ENCODE data around the gene KLHL41. TPM values are rescaled to one million over a fixed set of nuclear protein-coding genes. Genes with fewer than 3 reads are reported as not detected.

The KLHL41 gene
- polyA plus RNA-seq, 1 experiment = 0.15 TPM

- TF ChIP-seq, protein P1, sequence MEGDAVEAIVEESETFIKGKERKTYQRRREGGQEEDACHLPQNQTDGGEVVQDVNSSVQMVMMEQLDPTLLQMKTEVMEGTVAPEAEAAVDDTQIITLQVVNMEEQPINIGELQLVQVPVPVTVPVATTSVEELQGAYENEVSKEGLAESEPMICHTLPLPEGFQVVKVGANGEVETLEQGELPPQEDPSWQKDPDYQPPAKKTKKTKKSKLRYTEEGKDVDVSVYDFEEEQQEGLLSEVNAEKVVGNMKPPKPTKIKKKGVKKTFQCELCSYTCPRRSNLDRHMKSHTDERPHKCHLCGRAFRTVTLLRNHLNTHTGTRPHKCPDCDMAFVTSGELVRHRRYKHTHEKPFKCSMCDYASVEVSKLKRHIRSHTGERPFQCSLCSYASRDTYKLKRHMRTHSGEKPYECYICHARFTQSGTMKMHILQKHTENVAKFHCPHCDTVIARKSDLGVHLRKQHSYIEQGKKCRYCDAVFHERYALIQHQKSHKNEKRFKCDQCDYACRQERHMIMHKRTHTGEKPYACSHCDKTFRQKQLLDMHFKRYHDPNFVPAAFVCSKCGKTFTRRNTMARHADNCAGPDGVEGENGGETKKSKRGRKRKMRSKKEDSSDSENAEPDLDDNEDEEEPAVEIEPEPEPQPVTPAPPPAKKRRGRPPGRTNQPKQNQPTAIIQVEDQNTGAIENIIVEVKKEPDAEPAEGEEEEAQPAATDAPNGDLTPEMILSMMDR (IDR thresholded peaks at IDR 0.05; ENCODE audit: insufficient read depth, low read depth, low read length) = no peak
- Histone ChIP-seq H3K4me3 (ENCODE audit: low read depth, low read length) (no peak overlapping the region), H3K36me3 (ENCODE audit: control insufficient read depth, insufficient read depth, low read length) (no peaks in the 10 kb centered on the region), H3K27me3 (ENCODE audit: control insufficient read depth, insufficient read depth, low read length) (no peaks in the 10 kb centered on the region)
- ChIA-PET POLR2A (no interaction called here), CTCF (no interaction called here)
- DNase-seq (ENCODE audit: low read depth) = no peak
These were observed 1.8 kb upstream of the KLHL41 start for GRCh38 chr2:169507698-169508097.

- DNase-seq (ENCODE audit: low read depth) = no peak
- TF ChIP-seq, protein P1 (IDR thresholded peaks at IDR 0.05; ENCODE audit: insufficient read depth, low read depth, low read length) = no peak
- CTCF ChIA-PET = interaction anchor here (1.1 kb wide), 1 partner anchor 9 kb away, joined by 3 read pairs; no protein-coding TSS in a partner anchor
- Histone ChIP-seq H3K4me3 (ENCODE audit: low read depth, low read length) (no peak overlapping the region), H3K27me3 (ENCODE audit: control insufficient read depth, insufficient read depth, low read length) (no peaks in the 10 kb centered on the region), H3K36me3 (ENCODE audit: control insufficient read depth, insufficient read depth, low read length) (no peaks in the 10 kb centered on the region)
- POLR2A ChIA-PET = no interaction called here
These were observed 453 bp downstream of the KLHL41 start for GRCh38 chr2:169509955-169510354.

- no peak for DNase-seq (ENCODE audit: low read depth)
- CTCF ChIA-PET = no interaction called here
- H3K27me3 ChIP-seq (ENCODE audit: control insufficient read depth, insufficient read depth, low read length) = no peaks in the 10 kb centered on the region
- POLR2A ChIA-PET = no interaction called here
- TF ChIP-seq, protein P1 (IDR thresholded peaks at IDR 0.05; ENCODE audit: insufficient read depth, low read depth, low read length) = no peak
- H3K4me3 ChIP-seq (ENCODE audit: low read depth, low read length) = no peak overlapping the region
- H3K36me3 ChIP-seq (ENCODE audit: control insufficient read depth, insufficient read depth, low read length) = no peaks in the 10 kb centered on the region
These were observed 994 bp downstream of the KLHL41 start for GRCh38 chr2:169510496-169510895.

GRCh38 chr2:169511818-169512217, 2.3 kb downstream of the KLHL41 start:
- H3K27me3 ChIP-seq (ENCODE audit: control insufficient read depth, insufficient read depth, low read length) = no peaks in the 10 kb centered on the region
- CTCF ChIA-PET = interaction anchor here (1.1 kb wide), 1 partner anchor 16 kb away, joined by 3 read pairs; no protein-coding TSS in a partner anchor
- no peaks in the 10 kb centered on the region for H3K36me3 ChIP-seq (ENCODE audit: control insufficient read depth, insufficient read depth, low read length)
- H3K4me3 ChIP-seq (ENCODE audit: low read depth, low read length) = no peak overlapping the region
- TF ChIP-seq, protein P1 (IDR thresholded peaks at IDR 0.05; ENCODE audit: insufficient read depth, low read depth, low read length) = no peak
- POLR2A ChIA-PET = interaction anchor here (0.6 kb wide), 1 partner anchor 23 kb away, joined by 5 read pairs; no protein-coding TSS in a partner anchor
- no peak for DNase-seq (ENCODE audit: low read depth)

GRCh38 chr2:169512525-169512924, 3.0 kb downstream of the KLHL41 start:
- POLR2A ChIA-PET = interaction anchor here (0.5 kb wide), 1 partner anchor 289 kb away, joined by 4 read pairs; no protein-coding TSS in a partner anchor
- TF ChIP-seq, protein P1 (IDR thresholded peaks at IDR 0.05; ENCODE audit: insufficient read depth, low read depth, low read length) = no peak
- no peaks in the 10 kb centered on the region for H3K27me3 ChIP-seq (ENCODE audit: control insufficient read depth, insufficient read depth, low read length)
- CTCF ChIA-PET = no interaction called here
- no peaks in the 10 kb centered on the region for H3K36me3 ChIP-seq (ENCODE audit: control insufficient read depth, insufficient read depth, low read length)
- no peak overlapping the region for H3K4me3 ChIP-seq (ENCODE audit: low read depth, low read length)
- no peak for DNase-seq (ENCODE audit: low read depth)

Measured in BJ (cell line).